Lower leg skin (tissue), 4 donors: ENCODE data around the gene LTC4S. TPM values are rescaled to one million over a fixed set of nuclear protein-coding genes. Genes with fewer than 3 reads are reported as not detected.

Experiments
- DNase-seq, 2 donors: peaks; one replicate each; pipeline ENCODE4 v3.0.0-alpha.2; 2019; ENCODE audit warnings: low spot score in 2 of 2
- H3K4me3 ChIP-seq: fragments of 200-600 bp; sonication (generic); 2 replicates; pipeline ENCODE4 v1.5.1; 2017; ENCODE audit warnings: mild to moderate bottlenecking, low read depth; ENCODE audit not compliant: poor library complexity, severe bottlenecking
- POLR2A ChIP-seq, 2 donors: fragments of 450-650 bp; IDR thresholded peaks; one replicate each; pipeline ENCODE4 v1.6.1; 2016 to 2017; ENCODE audit warnings: antibody characterized with exemption in 2 of 2, mild to moderate bottlenecking in 1 of 2, moderate library complexity in 1 of 2
- WGBS, 2 donors: methylation state at CpG; one replicate each; pipeline ENCODE4 v1.1.5; 2018; 5-methylcytosine and 5-hydroxymethylcytosine counted together
- intact Hi-C: fragments of 100-400 bp; cut with DNase I; formaldehyde crosslinking; loops from one replicate; pipeline ENCODE4 v1.15.0; 2023; ENCODE audit warnings: low total_unique reads
- total RNA-seq, 4 donors: library from RNA; depleted of rRNA; stranded (reverse); fragments of >200 nt; gene quantifications; one replicate each; pipeline ENCODE4 v1.1.0, GENCODE V29; 2016
- TF ChIP-seq, protein P1 (sequence below), 3 donors: fragments of 450-650 bp; IDR thresholded peaks; one replicate each; pipeline ENCODE4 v1.5.1; 2016; ENCODE audit warnings: antibody characterized with exemption in 3 of 3, mild to moderate bottlenecking in 3 of 3, moderate library complexity in 2 of 3

The LTC4S gene
- total RNA-seq, 4 donors from 2014 or later = 3.5 to 14.8 (median 9.6) TPM

DNA sequence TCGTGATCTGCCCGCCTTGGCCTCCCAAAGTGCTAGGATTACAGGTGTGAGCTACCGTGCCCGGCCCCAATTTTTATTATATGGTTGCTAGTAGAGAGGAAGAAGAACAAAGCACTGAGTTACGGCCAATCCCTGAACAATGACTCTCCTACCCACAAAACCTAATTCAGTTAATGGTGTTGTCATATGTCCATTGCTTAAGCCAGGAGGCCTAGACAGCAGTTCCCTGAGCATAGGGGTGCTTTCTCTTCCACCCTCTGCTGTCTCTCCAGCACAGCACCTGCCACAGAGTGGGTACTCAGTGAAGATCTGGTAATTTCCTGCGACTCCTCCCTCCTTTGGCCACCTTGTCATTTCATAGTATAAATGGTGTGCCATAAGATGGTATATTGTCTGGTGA is 21.4 kb upstream of the LTC4S start:
- intact Hi-C loops = no loop called here
- WGBS, 2 donors = 92 to 93% methylated on average over 6 of the region's 6 CpGs
- no peak overlapping the region for H3K4me3 ChIP-seq
- TF ChIP-seq, protein P1, sequence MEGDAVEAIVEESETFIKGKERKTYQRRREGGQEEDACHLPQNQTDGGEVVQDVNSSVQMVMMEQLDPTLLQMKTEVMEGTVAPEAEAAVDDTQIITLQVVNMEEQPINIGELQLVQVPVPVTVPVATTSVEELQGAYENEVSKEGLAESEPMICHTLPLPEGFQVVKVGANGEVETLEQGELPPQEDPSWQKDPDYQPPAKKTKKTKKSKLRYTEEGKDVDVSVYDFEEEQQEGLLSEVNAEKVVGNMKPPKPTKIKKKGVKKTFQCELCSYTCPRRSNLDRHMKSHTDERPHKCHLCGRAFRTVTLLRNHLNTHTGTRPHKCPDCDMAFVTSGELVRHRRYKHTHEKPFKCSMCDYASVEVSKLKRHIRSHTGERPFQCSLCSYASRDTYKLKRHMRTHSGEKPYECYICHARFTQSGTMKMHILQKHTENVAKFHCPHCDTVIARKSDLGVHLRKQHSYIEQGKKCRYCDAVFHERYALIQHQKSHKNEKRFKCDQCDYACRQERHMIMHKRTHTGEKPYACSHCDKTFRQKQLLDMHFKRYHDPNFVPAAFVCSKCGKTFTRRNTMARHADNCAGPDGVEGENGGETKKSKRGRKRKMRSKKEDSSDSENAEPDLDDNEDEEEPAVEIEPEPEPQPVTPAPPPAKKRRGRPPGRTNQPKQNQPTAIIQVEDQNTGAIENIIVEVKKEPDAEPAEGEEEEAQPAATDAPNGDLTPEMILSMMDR (IDR thresholded peaks at IDR 0.05) = no peak
- no peak for TF ChIP-seq POLR2A (IDR thresholded peaks at IDR 0.05)
- DNase-seq = no peak

DNA sequence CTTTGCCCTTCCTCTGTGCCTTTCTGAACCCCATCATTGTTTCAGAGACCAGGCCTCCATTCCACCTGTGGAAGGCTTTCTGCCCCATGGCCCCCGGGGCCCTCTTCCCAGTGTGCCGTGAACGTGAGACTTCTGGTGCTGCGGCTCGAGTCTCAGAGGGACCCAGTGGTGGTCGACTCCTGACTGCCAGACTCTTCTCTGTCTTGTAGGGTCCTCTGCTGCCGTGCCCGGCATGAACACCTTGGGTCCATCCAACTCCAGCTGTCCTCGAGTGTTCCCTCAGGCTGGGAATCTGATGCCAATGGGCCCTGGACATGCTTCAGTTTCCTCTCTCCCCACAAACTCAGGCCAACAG is 20.1 kb upstream of the LTC4S start:
- TF ChIP-seq, protein P1 (IDR thresholded peaks at IDR 0.05) = no peak
- TF ChIP-seq POLR2A (IDR thresholded peaks at IDR 0.05) = no peak
- H3K4me3 ChIP-seq = no peak overlapping the region
- no peak for DNase-seq
- intact Hi-C loops = no loop called here
- WGBS, 2 donors = 94% methylated on average over 9 of the region's 9 CpGs

DNA sequence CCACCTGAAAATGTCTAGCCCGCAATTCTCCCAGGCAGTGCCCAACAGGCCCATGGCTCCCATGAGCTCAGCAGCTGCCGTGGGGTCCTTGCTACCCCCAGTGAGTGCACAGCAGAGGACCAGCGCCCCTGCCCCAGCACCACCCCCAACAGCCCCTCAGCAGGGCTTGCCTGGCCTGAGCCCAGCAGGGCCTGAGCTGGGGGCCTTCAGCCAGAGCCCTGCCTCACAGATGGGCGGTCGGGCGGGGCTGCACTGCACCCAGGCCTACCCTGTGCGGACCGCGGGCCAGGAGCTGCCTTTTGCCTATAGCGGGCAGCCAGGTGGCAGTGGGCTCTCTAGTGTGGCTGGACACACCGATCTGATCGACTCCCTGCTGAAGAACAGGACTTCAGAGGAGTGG is 19.3 kb upstream of the LTC4S start:
- TF ChIP-seq, protein P1 (IDR thresholded peaks at IDR 0.05) = no peak
- TF ChIP-seq POLR2A (IDR thresholded peaks at IDR 0.05) = no peak
- WGBS, 2 donors = 96% methylated on average over 10 to 11 of the region's 12 CpGs
- intact Hi-C loops = no loop called here
- DNase-seq = no peak
- no peak overlapping the region for H3K4me3 ChIP-seq

DNA sequence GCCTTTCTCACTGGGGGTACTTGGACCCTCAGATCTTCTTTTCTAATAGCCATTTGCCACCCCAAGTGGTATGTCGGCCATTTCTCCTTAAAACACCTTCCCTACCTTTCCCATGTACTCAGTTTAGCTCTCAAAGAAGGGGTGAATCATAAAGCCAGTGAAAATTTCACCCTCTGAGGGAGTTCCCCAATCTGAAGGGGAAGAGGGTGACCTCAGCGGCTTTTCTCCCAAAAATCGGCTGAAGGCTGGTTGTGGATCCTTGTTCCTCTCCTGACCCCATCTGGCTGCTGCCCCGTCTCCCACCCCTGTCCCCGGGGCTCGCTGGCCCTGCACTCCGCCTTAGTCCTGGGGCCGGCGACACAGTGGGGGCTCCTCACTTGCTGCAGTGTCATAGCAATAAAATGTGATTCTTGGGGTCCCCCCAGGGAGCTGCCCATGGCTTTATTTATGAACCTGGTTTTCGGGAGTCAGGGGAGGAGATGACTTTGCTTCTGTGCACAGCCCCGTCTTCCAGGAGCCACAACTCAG is 17.3 kb upstream of the LTC4S start:
- WGBS, 2 donors = 90% methylated on average over 11 of the region's 11 CpGs
- TF ChIP-seq, protein P1 (IDR thresholded peaks at IDR 0.05) = no peak
- no peak for TF ChIP-seq POLR2A (IDR thresholded peaks at IDR 0.05)
- DNase-seq = no peak
- no peak overlapping the region for H3K4me3 ChIP-seq
- intact Hi-C loops = no loop called here

DNA sequence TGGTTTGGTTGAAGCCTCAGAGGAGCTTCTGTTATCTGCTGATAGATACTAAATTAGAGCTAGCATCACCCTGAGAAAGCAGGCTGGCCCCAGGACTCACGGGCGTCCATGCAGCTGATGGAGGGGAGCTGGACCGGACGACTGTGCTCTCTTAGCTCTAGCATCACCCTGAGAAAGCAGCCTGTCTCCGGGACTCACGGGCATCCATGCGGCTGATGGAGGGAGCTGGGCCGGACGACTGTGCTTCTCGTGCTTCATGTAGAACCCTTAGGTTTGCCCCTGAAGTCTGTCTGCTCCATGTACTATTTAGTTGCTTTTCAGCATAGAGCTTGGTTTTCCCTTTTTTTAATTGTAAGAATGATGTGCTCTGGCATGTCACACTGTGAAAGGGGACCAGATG is 16.3 kb upstream of the LTC4S start:
- 91 to 93% methylated on average over 10 of the region's 10 CpGs for WGBS, 2 donors
- no peak for TF ChIP-seq POLR2A (IDR thresholded peaks at IDR 0.05)
- TF ChIP-seq, protein P1 (IDR thresholded peaks at IDR 0.05) = no peak
- H3K4me3 ChIP-seq = no peak overlapping the region

DNA sequence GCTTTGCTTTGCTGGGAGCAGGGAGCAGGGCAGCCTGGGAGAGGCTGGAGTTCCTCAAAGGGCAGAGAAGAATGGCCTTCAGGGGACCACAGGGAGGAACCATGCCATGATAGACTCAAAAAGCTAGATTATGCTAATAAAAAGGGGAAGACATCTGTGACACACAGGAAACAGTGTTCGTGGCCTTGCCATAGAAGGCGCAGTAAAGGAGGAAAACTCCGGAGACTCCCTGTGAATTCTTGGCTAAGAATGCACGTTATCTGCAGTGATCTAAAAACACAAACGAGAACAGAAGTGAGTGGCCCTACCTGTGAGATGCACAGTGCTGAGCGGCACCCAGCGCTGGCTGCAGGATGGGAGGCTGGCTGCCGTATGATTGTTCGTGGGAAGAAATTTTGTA is 15.9 kb upstream of the LTC4S start:
- TF ChIP-seq, protein P1 (IDR thresholded peaks at IDR 0.05) = no peak
- TF ChIP-seq POLR2A (IDR thresholded peaks at IDR 0.05) = no peak
- DNase-seq = no peak
- no peak overlapping the region for H3K4me3 ChIP-seq
- intact Hi-C loops = no loop called here
- 73 to 79% methylated on average over 9 of the region's 9 CpGs for WGBS, 2 donors

More for the DNA sequence above, 16.3 kb upstream of the LTC4S start:
- intact Hi-C loops = no loop called here
- no peak for DNase-seq
